HG02798 (cell line): Measurements from ENCODE around the gene MLX.
"Not testable (repeated sequence)": the region's sequence is repeated elsewhere in the genome, so short reads cannot be mapped to it uniquely, and the experiment has no call there.

Experiments
- ATAC-seq: cut with Tn5 transposase; IDR thresholded peaks from one replicate; pipeline ENCODE4 v1.9.1; 2021; ENCODE audit warnings: mild to moderate bottlenecking; ENCODE audit not compliant: unreplicated experiment, poor library complexity

MLX gene

GRCh38 chr17:42613699-42614295 lies 46.9 kb downstream of the MLX start:
- no peak for ATAC-seq

GRCh38 chr17:42617956-42618431 lies 51.1 kb downstream of the MLX start:
- peak; percentile 19 for ATAC-seq

GRCh38 chr17:42618442-42619150 lies 51.7 kb downstream of the MLX start:
- ATAC-seq: peak; percentile 76

- ATAC-seq: not testable (repeated sequence)
Measured at GRCh38 chr17:42621987-42622386, 55.1 kb downstream of the MLX start.
